Endometrial microvascular endothelial cells (primary cell): ENCODE data around the gene CATSPER3. TPM values are rescaled to one million over a fixed set of nuclear protein-coding genes. Genes with fewer than 3 reads are reported as not detected.

Experiments
- in situ Hi-C: cut with HindIII; loops from 2 replicates; pipeline ENCODE4 v1.10.0; 2017; ENCODE audit warnings: low sequenced_read_pairs, low pct_unique_long_range_greater_than_20kb; ENCODE audit errors: inconsistent ontology term
- total RNA-seq: library from RNA; depleted of rRNA; stranded (reverse); fragments of >200 nt; gene quantifications from one replicate; pipeline ENCODE4 v1.2.3, GENCODE V29; 2015; ENCODE audit errors: inconsistent ontology term

CATSPER3 gene
- total RNA-seq, 1 donor from 2014 or later: not detected

DNA sequence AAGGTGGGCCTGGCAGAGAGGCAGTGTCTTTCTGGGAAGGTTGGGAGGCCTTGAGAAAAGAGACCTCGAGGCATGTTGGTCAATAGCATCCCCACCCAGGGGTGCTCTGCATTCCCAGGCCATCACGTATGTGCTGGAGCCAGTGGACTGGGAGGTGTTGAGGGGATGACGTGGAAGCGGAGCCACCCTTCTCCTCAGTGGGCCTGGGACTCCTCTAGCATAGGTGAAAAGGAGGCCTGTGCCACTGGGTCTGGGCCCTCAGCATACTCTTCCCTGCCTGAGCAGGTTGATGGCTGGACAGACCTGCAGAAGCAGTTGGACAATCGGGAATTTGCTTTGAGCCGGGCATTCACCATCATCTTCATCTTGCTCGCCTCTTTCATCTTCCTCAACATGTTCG lies 40.8 kb downstream of the CATSPER3 start:
- in situ Hi-C loops: no loop called here

DNA sequence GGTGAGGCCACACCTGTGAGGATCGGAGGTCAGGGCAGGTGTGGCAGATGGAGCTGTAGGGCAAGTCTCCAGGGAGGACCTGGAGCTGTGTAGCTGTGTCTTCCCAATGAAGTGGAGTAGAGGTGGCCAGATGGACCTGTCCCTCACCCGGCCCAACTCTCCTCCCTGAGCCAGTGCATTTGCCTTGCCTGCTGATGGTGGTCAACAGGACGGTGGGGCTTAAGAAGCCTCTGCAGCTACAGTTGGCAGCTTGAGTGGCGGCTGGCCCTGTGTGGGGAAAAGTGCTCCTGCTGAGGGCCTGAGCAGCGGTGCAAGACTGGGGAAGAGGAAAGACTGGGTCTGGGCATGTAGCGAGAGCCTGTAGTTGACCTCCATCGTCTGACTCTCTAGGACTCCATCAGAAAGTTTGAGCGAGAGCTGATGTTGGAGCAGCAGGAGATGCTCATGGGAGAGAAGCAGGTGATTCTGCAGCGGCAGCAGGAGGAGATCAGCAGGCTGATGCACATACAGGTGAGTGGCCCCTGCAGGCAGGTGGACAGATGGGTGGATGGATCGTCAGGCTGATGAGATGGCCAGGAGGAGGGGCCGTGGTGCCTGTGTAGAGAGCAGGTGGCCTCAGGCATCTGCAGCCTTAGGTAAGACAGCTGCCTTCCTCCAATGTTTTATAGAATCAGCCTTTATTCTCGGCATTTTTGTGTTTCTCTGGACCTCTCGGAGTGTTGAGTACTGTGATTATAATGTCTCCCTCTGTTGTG lies 41.5 kb downstream of the CATSPER3 start:
- in situ Hi-C loops: no loop called here

DNA sequence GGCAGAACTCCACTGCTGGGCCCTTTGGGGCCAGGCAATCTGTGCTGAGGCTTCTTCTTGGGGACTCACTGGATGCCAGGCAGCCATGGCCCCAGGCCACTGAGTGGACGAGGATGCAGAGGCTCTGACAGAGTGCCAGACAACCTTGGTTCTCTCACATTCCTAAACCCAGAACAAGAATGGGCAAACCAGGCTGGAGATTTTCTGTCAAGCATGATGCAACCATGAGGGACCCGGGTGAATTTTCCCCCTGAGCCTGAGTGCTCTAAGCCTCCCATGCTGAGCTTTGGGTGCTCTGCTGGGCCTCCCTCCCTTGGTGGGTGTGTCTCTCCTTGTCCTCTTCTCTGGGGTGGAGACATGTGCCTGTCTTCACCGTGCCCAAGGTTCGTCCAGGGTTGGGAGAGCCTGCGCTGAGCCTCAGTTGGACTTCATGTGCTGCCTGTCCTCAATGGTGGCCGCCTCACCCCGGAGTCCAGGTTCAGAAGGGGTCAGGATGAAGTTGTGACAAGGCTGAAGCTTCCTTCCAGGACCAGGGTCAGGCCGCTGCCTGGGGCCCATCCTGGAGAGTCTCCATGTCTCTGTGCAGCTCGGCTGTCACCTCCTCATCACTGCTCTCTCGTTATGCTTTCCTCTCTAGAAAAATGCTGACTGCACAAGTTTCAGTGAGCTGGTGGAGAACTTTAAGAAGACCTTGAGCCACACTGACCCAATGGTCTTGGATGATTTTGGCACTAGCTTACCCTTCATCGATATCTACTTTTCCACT lies 42.2 kb downstream of the CATSPER3 start:
- in situ Hi-C loops: no loop called here

DNA sequence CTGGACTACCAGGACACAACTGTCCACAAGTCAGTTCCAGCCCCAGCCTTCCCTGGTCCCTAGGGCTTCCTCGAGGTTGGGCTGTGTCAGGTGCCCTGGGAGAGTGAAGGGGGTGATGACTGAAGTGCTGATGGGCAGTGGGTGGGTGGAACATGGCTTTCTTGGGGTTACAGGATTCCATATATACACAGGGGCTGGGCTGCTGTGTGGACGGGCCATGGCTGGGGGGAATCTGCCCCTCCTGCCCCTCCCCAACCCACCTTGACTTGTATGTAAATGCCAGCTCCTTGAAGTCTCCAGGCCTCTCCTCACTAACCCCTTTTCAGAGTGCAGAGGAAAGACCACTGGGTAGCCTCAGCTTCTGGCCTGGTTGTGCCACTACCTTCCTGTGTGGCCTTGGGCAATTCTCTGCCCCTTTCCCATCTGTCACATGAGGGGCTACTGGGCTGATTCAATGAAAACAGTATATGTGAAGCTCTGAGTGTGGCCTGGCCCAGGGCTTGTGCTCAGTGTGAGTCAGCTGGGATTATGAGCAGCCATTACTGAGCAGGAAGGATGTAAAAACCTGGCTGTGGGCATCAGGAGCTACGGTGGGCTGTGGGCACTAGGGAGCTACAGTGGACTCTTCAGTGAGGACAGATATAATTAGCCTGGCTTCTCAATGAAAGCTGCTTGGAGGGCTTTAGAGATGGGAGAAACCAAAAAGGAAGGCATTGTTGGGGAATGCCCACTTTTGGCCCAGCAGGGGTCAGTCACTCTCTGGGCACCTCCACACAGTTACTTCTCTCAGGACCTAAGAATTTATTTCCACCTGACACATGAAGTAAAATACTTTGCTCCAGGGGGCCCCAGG lies 43.0 kb downstream of the CATSPER3 start:
- in situ Hi-C loops: no loop called here

DNA sequence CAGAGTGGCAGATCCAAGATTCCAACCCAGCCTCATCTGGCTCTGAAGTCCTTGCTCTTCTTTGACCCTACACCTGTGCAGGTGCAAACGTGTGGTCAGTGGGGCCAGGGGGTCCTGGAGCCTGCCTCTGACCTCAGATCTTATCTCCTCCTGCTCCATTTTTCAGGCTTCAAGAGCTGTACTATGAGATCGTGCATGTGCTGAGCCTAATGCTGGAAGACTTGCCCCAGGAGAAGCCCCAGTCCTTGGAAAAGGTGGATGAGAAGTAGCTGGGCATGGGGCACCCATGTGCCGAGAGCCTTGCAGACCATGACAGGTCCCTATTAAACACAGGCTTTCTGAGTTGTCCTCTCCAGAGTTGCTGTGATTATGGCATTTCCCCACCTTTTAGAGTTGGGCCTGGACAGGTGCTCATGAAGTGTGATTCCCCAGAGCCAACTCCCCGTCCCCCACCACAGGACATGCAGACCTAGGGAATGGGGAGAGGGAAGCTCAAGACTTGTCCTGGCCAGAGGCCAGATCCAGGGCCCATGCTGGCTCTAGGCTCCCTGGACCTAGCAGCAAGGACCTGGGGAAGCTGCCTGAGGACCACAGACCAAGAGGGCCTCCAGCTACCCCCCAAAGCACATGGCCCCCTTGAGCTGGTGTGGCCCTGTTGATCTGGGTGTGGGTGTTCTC lies 43.8 kb downstream of the CATSPER3 start:
- in situ Hi-C loops: no loop called here

DNA sequence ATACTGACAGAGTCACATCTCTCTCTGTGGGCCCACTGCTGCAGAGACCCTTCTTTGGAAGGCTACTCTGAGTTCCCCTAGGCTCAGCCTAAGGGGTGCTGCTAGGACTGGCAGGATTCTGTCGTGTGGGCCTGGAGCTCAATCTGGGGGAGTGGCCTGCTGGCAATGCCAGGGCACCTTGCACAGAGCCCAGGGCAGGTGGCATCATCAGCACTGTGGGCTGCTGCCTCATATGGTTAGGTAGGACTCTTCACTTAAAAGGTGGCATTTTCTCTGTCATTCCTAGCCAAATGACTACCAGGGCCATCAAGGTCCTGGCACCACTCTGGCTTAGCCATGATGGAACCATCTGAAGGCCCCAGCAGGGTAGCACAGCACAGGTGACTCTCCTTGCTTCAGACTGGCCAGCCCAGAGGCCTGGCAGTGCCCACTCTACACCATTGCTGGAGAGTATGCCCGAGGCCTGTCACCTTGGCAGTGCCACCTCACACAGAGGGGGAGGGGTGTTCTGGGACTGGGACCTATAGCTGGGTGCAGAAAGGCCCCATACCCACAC lies 44.4 kb downstream of the CATSPER3 start:
- in situ Hi-C loops: no loop called here

DNA sequence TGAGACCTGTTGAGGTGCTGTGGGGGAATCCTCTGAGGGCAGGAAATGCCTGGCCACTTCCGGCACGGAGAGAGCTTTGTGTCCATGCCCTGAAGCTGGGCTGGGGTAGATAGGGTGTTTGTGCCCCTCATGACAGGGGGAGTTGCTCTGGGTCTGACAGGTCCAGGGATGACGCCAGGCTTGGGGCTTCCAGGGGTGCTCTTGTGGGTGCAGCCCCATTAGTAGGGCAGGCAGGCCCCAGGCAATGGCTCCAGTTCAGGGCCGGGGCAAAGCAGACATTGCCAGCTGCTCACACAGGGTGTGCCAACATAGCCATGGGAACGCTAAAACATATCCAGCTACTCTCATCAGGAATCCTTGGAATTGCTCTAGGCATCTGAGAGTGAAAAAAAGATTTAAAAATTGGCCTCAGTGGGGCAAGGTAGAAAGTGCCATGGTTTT lies 45.3 kb downstream of the CATSPER3 start:
- in situ Hi-C loops: no loop called here

DNA sequence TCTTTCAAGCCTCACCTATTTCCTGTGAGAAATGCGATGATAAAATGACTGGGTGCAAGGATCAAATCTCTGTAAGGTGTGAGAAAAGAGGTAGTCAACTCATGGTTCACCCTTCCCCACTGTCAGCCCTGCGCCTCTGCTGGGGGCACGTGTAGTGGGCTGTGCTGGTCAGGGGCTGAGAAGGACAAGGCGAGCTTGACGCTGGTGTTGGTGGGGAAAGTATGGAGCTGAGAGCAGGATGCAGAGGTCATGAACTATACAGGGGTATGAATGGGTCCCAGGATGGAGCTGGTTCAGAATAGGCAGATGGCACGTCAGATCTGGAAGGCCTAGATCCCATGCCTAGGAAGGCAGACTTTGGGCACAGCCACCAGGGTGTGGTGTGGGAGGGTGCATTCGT lies 45.7 kb downstream of the CATSPER3 start:
- in situ Hi-C loops: no loop called here

DNA sequence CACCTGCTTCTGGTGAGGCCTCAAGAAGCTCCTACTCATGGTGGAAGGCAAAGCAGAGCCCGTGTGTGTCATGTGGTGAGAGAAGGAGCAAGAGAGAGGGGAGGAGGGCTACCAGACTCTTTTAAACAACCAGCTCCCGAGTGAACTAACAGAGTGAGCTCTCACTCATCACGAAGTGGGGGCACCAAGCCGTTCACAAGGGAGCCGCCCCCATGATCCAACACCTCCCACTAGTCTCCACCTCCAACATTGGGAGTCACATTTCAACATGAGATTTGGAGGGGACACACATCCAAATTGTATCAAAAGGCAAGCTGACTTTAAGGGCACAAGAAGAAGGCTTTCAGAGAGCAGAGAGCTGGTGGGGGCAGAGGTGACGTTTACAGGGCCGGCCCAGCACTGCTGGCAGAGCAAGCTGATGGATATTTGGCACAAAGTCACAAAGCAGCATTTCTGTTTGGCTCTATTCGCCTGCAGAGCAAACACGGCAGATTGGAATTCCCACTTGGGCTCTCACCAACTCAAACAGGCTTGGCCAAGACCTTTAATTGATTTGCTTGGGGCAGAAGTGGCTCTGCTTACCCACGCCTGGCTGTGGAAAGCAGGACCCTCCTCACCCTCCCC lies 46.4 kb downstream of the CATSPER3 start:
- in situ Hi-C loops: no loop called here

DNA sequence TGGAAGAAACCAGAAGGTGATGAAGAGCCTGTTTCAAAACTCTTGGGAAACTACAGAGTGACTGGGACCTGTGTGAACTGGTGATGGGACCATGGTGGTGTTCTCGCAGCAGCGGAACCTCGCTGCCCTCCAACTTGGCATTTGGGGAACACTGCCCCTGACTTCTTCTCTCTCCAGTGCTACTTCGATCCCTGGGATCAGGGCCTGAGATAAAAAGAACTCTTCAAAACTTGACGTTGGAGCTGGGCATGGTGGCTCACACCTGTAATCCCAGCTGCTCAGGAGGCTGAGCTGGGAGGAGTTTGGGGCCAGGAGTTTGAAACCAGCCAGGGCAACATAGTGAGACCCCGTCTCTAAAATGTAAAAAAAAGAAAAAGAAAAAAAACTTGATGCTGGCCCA lies 48.2 kb downstream of the CATSPER3 start:
- in situ Hi-C loops: no loop called here

DNA sequence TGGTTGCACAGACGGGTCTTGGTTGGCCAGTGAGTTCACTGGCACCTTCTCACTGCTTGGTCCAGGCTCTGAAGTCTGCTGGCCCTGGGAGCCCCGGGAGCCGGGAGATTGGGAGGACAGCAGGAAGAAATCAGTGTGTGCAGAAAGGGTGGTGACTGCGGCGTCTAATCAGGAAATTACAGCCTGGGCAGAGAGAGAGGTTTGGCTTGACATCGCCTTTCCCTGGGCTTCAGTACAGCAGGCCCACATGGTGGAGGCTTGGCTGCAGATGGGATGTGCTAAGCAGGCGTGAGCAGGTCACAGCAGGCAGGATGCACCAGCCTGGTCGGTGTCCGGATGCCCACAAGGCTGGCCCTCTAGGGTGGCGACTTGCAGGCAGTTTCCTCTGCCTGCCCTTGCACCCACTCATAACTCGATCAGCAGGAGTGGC lies 49.2 kb downstream of the CATSPER3 start:
- in situ Hi-C loops: no loop called here

DNA sequence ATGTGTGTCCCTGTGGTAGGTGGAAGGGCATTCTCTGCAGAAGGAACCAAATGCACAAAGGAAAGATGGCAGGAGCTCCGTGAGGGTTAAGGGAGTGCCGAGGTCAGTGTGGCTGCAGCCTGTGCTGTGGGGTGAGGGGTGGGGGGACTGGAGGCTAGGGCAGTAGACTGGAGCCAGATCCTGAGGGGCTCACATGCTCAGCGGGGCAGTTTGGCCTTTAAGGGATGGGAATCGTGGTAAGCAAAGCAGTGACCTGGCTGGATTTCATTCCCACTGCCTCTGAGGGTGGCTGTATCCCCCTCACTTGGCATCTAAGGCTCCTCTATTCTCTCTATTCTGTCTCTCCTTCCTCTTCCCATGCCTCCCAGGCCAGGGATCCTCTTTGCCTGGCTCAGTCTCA lies 50.8 kb downstream of the CATSPER3 start:
- in situ Hi-C loops: no loop called here

DNA sequence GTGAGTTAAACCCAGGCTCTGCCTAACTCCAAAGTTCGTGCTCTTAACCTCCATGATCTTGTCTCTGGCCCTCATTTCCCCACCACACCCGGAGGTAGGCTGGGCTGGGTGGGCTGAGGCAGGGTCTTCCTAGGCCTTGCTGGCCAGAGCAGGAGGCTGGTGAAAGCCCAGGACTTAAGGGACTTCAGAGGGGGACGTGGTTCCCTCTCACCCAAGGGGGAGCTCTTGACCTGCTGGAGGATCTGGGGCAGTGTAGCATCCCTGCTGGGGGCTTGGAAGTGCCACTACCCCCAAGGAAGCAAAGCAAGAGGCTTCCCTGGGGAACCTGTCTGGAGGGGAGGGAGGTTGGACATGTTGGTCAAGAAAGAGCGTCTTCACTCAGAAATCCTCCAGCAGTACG lies 51.6 kb downstream of the CATSPER3 start:
- in situ Hi-C loops: no loop called here

DNA sequence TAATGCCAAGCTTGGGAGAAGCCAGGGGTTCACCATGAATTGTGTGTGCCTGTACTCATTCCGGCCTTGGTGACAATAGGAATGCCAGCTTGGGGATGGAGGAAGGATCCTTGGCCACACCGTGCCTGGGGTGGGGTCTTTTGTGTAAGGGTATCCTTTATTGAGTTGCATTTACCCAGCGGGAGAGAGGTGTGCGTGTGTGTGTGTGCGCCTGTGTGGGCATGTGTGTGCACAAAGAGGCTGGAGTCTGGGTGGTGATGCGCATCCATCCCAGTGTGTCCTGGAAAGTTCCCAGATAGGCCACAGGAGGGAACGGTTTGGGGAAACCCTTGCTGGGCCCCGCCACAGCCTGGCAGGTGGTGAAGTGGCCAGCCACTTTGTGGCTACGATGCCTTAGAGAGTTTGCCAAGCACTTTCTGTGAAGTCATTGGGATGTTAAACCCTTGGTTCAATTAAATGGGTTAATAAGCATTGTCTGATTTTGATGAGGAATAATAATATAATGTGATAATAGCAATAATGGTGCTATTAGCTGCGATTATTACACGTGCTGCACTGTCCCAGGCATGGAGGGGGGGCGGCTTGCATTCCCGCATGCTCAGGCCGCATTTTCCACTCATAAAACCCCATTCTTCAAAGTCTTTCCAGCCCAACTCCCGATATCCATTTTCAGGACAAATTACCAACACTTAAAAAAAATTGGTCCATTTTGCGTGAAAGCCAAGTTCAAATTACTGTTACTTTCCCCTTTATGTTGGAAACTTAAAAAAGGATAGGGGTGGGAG lies 52.6 kb downstream of the CATSPER3 start:
- in situ Hi-C loops: no loop called here

DNA sequence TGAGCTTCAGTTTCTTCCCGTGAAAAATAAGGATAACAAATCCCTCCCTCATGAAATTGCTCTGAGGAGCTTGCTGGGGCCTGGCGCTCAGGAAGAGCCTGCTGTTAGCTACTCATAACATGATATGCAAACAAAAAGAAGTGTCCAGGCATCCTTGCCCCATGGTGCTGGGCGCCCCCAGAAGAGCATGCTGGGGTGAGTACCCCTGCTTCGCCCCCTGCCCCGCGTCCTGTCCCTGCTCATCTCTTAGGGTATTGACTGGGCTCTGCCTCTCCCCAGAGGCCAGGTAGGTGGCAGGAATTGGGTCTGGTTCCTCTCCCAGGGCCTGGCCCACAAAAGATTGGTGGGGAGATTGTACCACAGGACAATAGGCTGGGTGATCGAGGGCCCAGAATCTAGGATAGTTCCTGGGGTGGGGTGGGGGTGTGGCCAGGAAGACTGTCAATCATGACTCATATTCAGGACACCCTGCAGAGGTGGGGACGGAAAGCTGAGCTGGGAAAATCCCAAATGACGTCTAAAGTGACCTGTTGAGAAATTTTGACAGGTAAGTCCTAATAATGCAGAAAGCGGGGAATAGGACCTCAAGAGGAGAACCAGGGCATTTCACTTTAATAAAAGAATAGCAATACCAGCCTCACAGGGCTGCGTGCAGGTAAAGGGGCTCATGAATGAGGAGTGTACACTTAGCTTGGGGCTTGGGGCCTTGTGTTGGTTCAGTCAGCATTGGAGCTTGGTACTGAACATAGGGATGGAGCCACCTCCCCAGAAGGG lies 57.4 kb downstream of the CATSPER3 start:
- in situ Hi-C loops: no loop called here

DNA sequence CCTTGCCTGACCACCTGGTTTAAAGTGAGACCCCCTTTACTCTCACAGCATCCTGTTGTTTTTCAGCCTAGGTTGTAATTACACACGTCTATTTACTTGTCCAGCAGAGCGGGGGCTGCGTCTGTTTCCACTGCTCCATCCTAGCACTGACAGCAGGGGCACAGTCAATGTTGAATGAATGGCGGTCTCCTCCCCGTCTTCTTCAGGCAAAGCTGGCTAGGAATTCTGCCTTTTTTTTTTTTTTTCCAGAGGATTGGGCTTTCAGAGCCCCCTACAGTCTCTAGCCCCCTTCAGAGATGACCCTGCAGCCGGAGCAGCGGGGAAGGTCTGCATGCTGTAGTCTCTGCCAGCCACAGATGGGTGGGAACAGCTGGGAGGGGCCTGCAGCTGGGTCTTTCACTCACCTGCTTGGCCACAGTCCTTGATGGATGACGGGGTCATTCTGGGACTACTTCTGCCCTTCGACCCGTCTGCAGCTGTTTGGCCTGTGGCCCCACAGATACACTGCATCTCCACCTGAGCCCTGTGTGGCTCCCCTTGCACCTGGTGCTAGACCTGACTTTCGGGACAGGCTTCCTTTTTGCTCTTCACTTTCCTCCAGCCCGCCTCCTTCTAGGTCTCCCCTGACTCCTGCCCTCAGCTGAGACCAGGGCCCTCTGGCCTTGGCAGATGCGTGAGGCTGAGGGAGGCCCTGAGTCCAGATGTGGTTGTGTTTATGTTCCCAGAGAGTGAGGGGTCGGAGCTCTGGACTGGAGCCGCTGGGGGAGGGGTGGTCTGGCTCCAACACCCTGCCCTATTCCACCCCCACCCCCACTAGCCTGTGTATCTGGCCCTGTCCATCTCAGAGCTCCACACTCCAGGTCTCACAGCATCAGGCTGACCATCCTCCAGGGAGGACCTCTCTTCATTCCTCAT lies 58.3 kb downstream of the CATSPER3 start:
- in situ Hi-C loops: no loop called here
